Ascending aorta (tissue), 2 donors: ENCODE data around the gene ENDOV. TPM values are rescaled to one million over a fixed set of nuclear protein-coding genes. Genes with fewer than 3 reads are reported as not detected.

Experiments used
- DNase-seq, 2 donors: peaks; one replicate each; pipeline ENCODE4 v3.0.0-alpha.2; 2019; ENCODE audit warnings: low spot score in 2 of 2
- H3K27ac ChIP-seq, 2 donors: fragments of 200-600 bp; sonication (generic); one replicate each; pipeline ENCODE4 v1.5.1; 2016 to 2017; ENCODE audit warnings: mild to moderate bottlenecking in 1 of 2
- H3K27me3 ChIP-seq: fragments of 200-600 bp; sonication (generic); one replicate; pipeline ENCODE4 v1.5.1; 2017
- H3K36me3 ChIP-seq, 2 donors: fragments of 200-600 bp; sonication (generic); one replicate each; pipeline ENCODE4 v1.5.1; 2016
- H3K4me1 ChIP-seq, 2 donors: fragments of 200-600 bp; sonication (generic); one replicate each; pipeline ENCODE4 v1.5.1; 2016 to 2017; ENCODE audit warnings: mild to moderate bottlenecking in 1 of 2
- H3K4me3 ChIP-seq, 2 donors: fragments of 200-600 bp; sonication (generic); one replicate each; pipeline ENCODE4 v1.5.1; 2016 to 2017; ENCODE audit warnings: mild to moderate bottlenecking in 1 of 2
- H3K9me3 ChIP-seq, 2 donors: fragments of 200-600 bp; sonication (generic); one replicate each; pipeline ENCODE4 v1.5.1; 2016
- intact Hi-C: fragments of 100-400 bp; cut with DNase I; formaldehyde crosslinking; loops from one replicate; pipeline ENCODE4 v1.15.1; 2023
- total RNA-seq: library from RNA; depleted of rRNA; stranded (reverse); fragments of >200 nt; gene quantifications from one replicate; pipeline ENCODE4 v1.1.0, GENCODE V29; 2016
- TF ChIP-seq, protein P1 (sequence below), 3 experiments: fragments of 200-600 bp in 2 of 3; fragments of 450-650 bp in 1 of 3; sonication (generic) in 2 of 3; IDR thresholded peaks; one replicate each; pipeline ENCODE4 v1.5.1; 2016 to 2019; ENCODE audit warnings: antibody characterized with exemption in 3 of 3, mild to moderate bottlenecking in 1 of 3, moderate library complexity in 1 of 3

ENDOV gene
- total RNA-seq, 1 donor from 2014 or later = 18.0 TPM

DNA sequence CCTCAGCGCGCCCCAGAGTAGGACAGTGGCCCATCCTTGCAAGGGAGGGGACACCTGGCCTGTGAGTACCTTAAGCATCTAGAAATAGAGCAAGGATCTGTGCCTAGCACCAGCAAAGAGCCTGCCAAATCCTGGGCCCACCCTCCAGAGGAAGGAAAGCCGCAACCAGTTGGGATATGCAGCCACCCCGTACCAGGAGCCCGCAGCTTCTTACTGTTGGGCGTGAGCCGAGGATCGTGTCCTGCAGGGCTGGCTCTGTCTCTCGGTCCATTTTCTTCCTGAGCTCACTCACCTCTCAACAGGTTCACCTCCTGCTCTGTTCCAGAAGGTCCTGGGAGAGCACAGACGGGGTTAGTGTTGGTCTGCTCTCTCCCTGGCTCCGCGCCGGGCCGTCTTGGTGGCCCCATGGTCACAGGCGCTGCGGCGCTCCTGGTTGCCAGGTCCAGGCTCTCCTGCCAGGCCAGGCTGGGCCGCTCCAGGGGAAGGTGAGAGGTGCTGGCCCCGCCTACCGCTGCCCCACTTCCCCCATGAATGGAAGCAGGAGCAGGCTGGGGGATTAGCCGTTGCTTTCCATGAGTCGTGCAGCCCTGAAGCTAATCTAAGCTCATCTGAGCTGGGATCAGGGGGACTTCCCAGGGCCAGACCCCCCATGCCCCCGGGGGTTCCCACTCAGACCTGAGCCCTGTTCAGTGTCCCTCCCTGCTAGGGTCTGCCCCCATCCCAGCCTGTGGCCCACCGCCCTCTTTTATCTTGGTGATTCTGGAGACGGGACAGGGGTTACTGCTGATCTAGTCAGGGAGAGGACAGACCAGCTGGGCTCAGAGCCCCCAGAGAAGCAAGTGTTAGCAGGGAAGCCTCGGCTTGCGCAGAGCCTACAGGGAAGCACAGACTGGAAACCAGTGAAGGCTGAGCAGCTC, 12.7 kb downstream of the ENDOV start:
- DNase-seq = no peak
- Histone ChIP-seq H3K4me3 (no peak overlapping the region), H3K9me3 (no peaks in the 10 kb centered on the region), H3K4me1 (peaks cover 0 to 5% of the 10 kb centered on the region in 2 donors), H3K36me3 (peaks cover 0 to 31% of the 10 kb centered on the region in 2 donors), H3K27me3 (no peaks in the 10 kb centered on the region), H3K27ac (no peak overlapping the region)
- intact Hi-C loops = loop anchor here (1.0 to 10.0 kb wide), 4 partner anchors 148 to 674 kb away; no protein-coding TSS in a partner anchor
- TF ChIP-seq, protein P1, sequence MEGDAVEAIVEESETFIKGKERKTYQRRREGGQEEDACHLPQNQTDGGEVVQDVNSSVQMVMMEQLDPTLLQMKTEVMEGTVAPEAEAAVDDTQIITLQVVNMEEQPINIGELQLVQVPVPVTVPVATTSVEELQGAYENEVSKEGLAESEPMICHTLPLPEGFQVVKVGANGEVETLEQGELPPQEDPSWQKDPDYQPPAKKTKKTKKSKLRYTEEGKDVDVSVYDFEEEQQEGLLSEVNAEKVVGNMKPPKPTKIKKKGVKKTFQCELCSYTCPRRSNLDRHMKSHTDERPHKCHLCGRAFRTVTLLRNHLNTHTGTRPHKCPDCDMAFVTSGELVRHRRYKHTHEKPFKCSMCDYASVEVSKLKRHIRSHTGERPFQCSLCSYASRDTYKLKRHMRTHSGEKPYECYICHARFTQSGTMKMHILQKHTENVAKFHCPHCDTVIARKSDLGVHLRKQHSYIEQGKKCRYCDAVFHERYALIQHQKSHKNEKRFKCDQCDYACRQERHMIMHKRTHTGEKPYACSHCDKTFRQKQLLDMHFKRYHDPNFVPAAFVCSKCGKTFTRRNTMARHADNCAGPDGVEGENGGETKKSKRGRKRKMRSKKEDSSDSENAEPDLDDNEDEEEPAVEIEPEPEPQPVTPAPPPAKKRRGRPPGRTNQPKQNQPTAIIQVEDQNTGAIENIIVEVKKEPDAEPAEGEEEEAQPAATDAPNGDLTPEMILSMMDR (IDR thresholded peaks at IDR 0.05) = no peak

DNA sequence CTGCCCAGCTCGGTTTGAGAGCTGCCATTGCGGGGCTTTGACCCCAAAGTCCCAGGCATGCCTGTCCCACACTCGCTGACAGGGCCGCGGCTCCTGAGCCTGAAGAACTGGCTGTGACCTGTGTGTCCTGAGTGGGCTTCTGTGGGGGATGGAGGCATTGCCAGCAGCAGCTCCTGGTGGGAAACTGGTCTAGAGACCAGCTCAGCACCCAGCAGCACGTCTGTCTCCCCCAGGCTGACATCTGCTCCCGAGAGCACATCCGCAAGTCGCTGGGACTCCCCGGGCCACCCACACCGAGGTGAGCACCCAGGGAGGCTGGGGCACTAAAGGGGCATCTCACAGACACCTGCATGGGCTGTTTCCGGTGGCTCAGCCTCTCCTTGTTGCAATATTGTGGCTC, 13.4 kb downstream of the ENDOV start:
- H3K36me3 ChIP-seq = peaks cover 0 to 31% of the 10 kb centered on the region in 2 donors
- H3K4me3 ChIP-seq = no peak overlapping the region
- peaks cover 0 to 3% of the 10 kb centered on the region in 2 donors for H3K4me1 ChIP-seq
- TF ChIP-seq, protein P1 (IDR thresholded peaks at IDR 0.05) = no peak
- intact Hi-C loops = loop anchor here (10.0 kb wide), 1 partner anchor 436 kb away; no protein-coding TSS in a partner anchor
- DNase-seq = no peak
- no peak overlapping the region for H3K27ac ChIP-seq
- no peaks in the 10 kb centered on the region for H3K27me3 ChIP-seq
- H3K9me3 ChIP-seq = no peaks in the 10 kb centered on the region

DNA sequence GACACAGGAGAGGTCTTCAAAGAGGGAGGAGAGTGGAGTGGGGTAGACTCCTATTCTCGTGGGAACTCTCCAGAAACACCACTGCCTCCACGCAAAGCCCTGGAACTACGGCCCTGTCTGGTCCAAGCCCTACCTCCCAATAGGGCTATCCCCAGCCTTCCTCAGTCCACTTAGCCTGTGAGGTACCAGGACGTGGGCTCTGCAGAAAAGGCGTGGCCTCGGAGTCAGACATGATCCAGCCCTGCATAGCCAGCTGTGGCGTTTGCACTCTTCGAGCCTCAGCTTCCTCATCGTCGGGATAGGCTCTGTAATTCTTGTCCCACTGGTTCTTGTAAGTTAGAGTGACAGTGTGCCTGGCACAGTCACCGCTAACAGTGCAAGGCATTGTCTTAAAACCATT, 13.8 kb downstream of the ENDOV start:
- Histone ChIP-seq H3K36me3 (peaks cover 0 to 31% of the 10 kb centered on the region in 2 donors), H3K27me3 (no peaks in the 10 kb centered on the region), H3K9me3 (no peaks in the 10 kb centered on the region), H3K4me3 (no peak overlapping the region), H3K27ac (no peak overlapping the region), H3K4me1 (peaks cover 0 to 2% of the 10 kb centered on the region in 2 donors)
- DNase-seq = no peak
- intact Hi-C loops = loop anchor here (10.0 kb wide), 1 partner anchor 436 kb away; no protein-coding TSS in a partner anchor
- TF ChIP-seq, protein P1 (IDR thresholded peaks at IDR 0.05) = no peak

DNA sequence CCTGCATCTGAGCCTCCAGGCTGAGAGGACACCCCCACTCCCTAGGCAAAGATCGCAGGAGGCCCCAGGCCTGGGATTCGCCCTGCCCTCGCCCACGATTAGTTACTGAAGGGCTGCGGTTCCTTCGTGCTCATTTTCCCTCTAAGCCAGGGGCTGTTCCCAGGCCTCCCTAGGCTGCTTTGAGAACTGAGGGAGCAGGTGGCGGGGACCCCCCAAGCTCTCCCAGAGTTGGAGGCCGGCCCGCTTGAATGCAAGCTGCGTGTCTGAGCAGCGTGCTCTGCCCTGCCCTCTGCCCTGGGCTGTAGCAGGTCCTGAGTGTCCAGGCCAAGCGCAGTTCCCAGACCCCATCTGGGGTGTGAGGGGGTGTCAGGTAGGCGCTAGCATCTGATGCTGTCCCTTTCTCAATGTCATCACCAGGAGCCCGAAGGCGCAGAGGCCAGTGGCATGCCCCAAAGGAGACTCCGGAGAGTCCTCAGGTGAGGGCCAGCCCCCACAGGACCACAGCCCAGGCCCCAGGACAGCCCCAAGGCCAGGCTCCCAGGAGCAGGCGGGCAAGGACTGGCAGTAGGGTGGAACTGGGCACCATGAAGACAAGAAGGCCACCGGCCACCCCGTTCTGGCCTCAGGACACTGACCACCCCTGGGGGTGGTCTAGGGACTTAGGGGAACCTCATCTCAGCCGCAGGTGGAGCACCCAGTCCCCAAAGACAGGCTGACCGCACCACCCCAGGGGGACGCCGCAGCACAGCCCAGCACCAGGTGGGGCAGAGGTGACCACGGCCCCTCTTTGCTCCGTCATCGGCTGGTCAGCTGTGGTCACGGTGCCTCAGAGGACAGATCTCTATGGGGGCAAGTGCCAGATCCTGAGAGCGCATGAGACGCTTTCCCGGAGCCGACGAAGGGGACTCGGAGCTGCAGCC, 14.6 kb downstream of the ENDOV start:
- Histone ChIP-seq H3K27me3 (no peaks in the 10 kb centered on the region), H3K4me1 (peaks cover 0 to 2% of the 10 kb centered on the region in 2 donors), H3K36me3 (peaks cover 0 to 31% of the 10 kb centered on the region in 2 donors), H3K9me3 (no peaks in the 10 kb centered on the region), H3K27ac (no peak overlapping the region), H3K4me3 (no peak overlapping the region)
- intact Hi-C loops = loop anchor here (10.0 kb wide), 1 partner anchor 435 kb away; no protein-coding TSS in a partner anchor
- no peak for DNase-seq
- TF ChIP-seq, protein P1 (IDR thresholded peaks at IDR 0.05) = no peak

DNA sequence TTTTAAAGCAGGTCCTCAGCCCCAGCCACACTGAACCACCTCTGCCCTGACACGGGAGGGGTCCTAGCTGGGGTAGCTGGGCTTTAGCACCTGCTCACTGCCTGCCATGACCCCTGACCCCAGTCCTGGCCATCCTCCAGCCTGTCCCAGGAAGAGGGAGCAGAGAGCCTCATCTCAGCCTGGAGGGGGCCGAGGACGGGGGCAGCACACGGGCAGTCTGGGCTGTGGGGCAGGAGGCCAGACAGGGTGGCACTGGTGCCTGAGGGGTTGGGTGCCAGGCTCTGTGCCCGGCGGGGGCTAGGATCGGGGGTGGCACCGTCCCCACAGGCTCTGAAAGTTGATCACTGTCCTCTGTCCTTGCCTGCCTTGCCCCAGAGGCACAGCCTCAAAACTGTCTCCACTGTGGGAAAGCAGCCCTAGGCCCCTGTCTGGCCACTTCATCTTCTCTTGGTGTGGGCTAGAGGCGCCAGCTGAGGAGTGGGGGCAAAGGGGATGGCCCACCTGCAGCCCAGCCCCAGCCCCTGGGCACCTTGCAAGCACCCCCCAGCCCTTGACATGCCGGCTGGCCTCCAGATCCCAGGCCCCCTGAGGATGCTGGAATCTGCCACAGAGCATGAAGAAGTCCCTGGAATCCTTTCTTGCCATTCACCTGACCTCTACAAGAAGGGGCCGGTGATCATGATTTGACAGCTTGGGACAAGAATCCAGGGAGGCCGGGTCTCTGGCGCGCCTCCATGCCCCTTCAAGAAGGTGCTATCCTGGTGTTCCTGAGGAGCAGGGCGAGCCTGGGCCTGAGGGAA, 15.7 kb downstream of the ENDOV start:
- H3K36me3 ChIP-seq = peaks cover 0 to 31% of the 10 kb centered on the region in 2 donors
- no peaks in the 10 kb centered on the region for H3K9me3 ChIP-seq
- peaks cover 0 to 2% of the 10 kb centered on the region in 2 donors for H3K4me1 ChIP-seq
- TF ChIP-seq, protein P1 (IDR thresholded peaks at IDR 0.05) = no peak
- no peak for DNase-seq
- intact Hi-C loops = no loop called here
- no peaks in the 10 kb centered on the region for H3K27me3 ChIP-seq
- no peak overlapping the region for H3K27ac ChIP-seq
- no peak overlapping the region for H3K4me3 ChIP-seq
